Left ventricle myocardium inferior (tissue), 1 donor: Measurements from ENCODE around the gene GABARAPL1. TPM values are rescaled to one million over a fixed set of nuclear protein-coding genes. Genes with fewer than 3 reads are reported as not detected.

Experiments
- DNase-seq: peaks from one replicate; pipeline ENCODE4 v3.0.0-alpha.2; 2020
- H3K27ac ChIP-seq: fragments of 200-600 bp; replicated peaks from 2 replicates; pipeline ENCODE4 v1.8.0; 2021
- H3K27me3 ChIP-seq: fragments of 200-600 bp; 2 replicates; pipeline ENCODE4 v1.8.0; 2021; ENCODE audit warnings: low read depth
- H3K36me3 ChIP-seq: fragments of 200-600 bp; 2 replicates; pipeline ENCODE4 v1.8.0; 2021
- H3K4me1 ChIP-seq: fragments of 200-600 bp; 2 replicates; pipeline ENCODE4 v1.8.0; 2021
- H3K4me3 ChIP-seq: fragments of 200-600 bp; 2 replicates; pipeline ENCODE4 v1.8.0; 2021; ENCODE audit warnings: mild to moderate bottlenecking, moderate library complexity
- H3K9me3 ChIP-seq: fragments of 200-600 bp; replicated peaks from 2 replicates; pipeline ENCODE4 v1.8.0; 2021
- intact Hi-C: fragments of 100-400 bp; cut with micrococcal nuclease; formaldehyde crosslinking; loops from one replicate; pipeline ENCODE4 v1.11.0; 2022
- total RNA-seq: library from RNA; stranded (reverse); fragmentation: NEBNext Ultra II Directional; extraction: Animal tissue kit (Norgen Biotek cat#: 25700); gene quantifications from one replicate; pipeline ENCODE4 v1.2.1, GENCODE V29; 2021
- TF ChIP-seq, protein P1 (sequence below): fragments of 200-600 bp; IDR thresholded peaks from 2 replicates; pipeline ENCODE4 v1.8.0; 2021; ENCODE audit warnings: antibody characterized with exemption, mild to moderate bottlenecking, borderline replicate concordance
- donor health status: DM: no; HTN: yes; CAD: no; lungs with severe emphysema.

Gene GABARAPL1
- total RNA-seq, 1 donor from 2014 or later, result 360 TPM

DNA sequence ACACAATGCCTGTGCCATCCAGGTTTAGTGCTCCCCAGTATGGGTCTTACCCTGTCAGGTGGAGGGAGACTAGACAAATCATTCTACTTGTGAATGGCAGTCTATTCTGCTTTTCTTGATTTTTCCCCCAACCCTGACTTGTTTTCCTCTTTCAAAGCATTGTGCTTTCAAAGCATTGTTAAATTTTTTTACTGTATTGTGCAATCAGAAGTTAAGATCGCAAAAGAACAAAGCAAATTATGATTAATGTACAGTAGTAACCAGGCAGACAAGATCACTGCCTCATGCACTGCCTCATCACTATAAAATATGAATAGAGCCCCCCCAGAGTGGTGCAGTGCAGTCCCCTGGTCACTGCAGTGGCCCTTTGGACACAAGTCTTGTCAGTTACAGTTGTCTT is 14.1 kb downstream of the GABARAPL1 start:
- no peak overlapping the region for H3K4me3 ChIP-seq
- H3K4me1 ChIP-seq, result peaks cover 4% of the 10 kb centered on the region
- intact Hi-C loops, result no loop called here
- no peak for DNase-seq
- no peaks in the 10 kb centered on the region for H3K27me3 ChIP-seq
- TF ChIP-seq, protein P1, sequence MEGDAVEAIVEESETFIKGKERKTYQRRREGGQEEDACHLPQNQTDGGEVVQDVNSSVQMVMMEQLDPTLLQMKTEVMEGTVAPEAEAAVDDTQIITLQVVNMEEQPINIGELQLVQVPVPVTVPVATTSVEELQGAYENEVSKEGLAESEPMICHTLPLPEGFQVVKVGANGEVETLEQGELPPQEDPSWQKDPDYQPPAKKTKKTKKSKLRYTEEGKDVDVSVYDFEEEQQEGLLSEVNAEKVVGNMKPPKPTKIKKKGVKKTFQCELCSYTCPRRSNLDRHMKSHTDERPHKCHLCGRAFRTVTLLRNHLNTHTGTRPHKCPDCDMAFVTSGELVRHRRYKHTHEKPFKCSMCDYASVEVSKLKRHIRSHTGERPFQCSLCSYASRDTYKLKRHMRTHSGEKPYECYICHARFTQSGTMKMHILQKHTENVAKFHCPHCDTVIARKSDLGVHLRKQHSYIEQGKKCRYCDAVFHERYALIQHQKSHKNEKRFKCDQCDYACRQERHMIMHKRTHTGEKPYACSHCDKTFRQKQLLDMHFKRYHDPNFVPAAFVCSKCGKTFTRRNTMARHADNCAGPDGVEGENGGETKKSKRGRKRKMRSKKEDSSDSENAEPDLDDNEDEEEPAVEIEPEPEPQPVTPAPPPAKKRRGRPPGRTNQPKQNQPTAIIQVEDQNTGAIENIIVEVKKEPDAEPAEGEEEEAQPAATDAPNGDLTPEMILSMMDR, result no peak
- H3K27ac ChIP-seq, result no peak overlapping the region
- no peaks in the 10 kb centered on the region for H3K9me3 ChIP-seq
- peaks cover 27% of the 10 kb centered on the region for H3K36me3 ChIP-seq

DNA sequence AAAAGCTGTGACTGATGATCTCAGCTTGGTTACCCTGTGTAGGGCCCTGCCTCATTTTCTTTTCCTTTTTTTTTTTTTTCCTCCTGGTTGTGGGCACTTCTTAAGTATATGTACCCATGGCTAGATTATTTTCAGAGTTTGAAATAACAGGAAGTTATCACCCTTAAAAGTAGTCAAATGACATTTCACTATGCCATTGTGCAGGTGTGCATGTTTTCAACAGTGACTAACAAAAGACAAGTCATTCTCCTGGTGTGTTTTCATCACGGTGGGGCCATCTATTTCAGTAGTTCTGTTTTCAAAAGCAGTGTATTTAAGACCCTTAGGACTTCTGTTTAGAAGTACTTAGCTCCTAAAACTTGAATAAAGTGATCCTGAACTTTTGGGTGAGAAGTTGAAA is 15.0 kb downstream of the GABARAPL1 start:
- H3K4me3 ChIP-seq, result no peak overlapping the region
- TF ChIP-seq, protein P1, result no peak
- no peaks in the 10 kb centered on the region for H3K27me3 ChIP-seq
- no peaks in the 10 kb centered on the region for H3K9me3 ChIP-seq
- intact Hi-C loops, result no loop called here
- H3K4me1 ChIP-seq, result peaks cover 4% of the 10 kb centered on the region
- H3K36me3 ChIP-seq, result peaks cover 18% of the 10 kb centered on the region
- DNase-seq, result no peak
- no peak overlapping the region for H3K27ac ChIP-seq

DNA sequence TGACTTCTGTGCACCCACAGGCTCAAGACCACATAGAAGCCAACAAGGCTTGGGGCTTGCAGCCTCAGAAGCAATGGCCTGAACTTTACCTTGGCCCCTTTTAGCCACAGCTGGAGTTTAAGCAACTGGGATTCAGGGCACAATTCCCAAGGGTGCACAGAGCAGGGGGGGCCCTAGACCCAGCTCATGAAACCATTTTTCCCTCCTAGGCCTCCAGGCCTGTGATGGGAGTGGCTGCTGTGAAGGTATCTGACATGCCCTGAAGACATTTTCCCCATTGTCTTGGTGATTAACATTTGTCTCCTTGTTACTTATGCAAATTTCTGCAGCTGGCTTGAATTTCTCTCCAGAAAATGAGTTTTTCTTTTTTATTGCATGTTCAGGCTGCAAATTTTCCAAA is 21.9 kb downstream of the GABARAPL1 start:
- no peaks in the 10 kb centered on the region for H3K4me1 ChIP-seq
- intact Hi-C loops, result no loop called here

DNA sequence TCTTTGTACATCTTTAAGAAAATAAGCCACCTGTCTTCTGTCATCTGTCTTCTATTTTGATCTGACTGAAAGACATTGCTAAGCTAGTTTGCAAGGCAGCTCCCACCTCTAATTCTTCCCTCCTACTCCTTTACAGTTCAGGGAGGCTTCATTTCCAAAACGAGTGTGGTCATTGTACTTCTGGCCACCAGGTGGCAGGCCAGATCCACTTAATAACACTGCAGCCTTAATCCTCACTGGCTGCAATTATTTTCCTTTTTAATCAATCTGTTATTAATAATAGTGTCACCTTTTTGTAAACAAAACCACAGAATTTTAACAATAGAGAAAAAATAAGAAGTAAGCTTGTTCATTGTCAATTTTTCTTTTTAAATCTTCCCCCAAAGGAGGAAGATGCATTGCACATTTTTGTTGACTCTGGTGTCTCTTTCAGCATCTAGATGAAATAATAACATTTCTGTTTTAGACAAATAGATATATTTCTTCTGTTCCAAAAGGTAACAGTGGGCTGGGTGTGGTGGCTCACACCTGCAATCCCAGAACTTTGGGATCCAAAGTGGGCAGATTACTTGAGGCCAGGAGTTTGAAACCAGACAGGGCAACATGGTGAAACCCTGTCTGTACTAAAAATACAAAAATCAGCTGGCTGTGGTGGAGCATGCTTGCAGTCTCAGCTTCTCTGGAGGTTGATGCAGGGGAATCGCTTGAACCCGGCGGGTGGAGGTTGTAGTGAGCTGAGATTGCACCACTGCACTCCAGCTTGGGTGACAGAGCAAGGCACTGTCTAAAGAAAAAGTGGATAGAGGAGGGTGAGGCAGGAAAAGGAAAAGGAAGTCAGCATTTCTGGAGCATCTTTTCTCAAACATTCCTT is 23.3 kb downstream of the GABARAPL1 start:
- H3K4me1 ChIP-seq, result no peaks in the 10 kb centered on the region
- peaks cover 7% of the 10 kb centered on the region for H3K36me3 ChIP-seq
- no peak overlapping the region for H3K27ac ChIP-seq
- TF ChIP-seq, protein P1, result peak; percentile 90
- H3K27me3 ChIP-seq, result no peaks in the 10 kb centered on the region
- no peak overlapping the region for H3K4me3 ChIP-seq
- no peak for DNase-seq
- H3K9me3 ChIP-seq, result peaks cover 7% of the 10 kb centered on the region
- intact Hi-C loops, result loop anchor here (5.0 kb wide), 1 partner anchor 326 kb away; no protein-coding TSS in a partner anchor

More for the DNA sequence above, 21.9 kb downstream of the GABARAPL1 start:
- no peak overlapping the region for H3K4me3 ChIP-seq
- H3K27me3 ChIP-seq, result no peaks in the 10 kb centered on the region
- peaks cover 7% of the 10 kb centered on the region for H3K9me3 ChIP-seq
- no peak for DNase-seq
- TF ChIP-seq, protein P1, result no peak
- no peak overlapping the region for H3K27ac ChIP-seq
- no peaks in the 10 kb centered on the region for H3K36me3 ChIP-seq

GRCh38 chr12:10236720-10237119 is 24.0 kb downstream of the GABARAPL1 start:
- no peaks in the 10 kb centered on the region for H3K4me1 ChIP-seq
- intact Hi-C loops, result loop anchor here (5.0 kb wide), 1 partner anchor 326 kb away; no protein-coding TSS in a partner anchor
- peaks cover 7% of the 10 kb centered on the region for H3K36me3 ChIP-seq
- no peaks in the 10 kb centered on the region for H3K27me3 ChIP-seq
- H3K9me3 ChIP-seq, result peaks cover 7% of the 10 kb centered on the region
- H3K27ac ChIP-seq, result no peak overlapping the region
- H3K4me3 ChIP-seq, result no peak overlapping the region
- no peak for DNase-seq
- TF ChIP-seq, protein P1, result no peak
